LoVo (cell line): ENCODE measurements around the gene HARS2.
"Not testable (repeated sequence)": the region's sequence is repeated elsewhere in the genome, so short reads cannot be mapped to it uniquely, and the experiment has no call there.

Experiments
- DNase-seq: peaks from one replicate; pipeline ENCODE4 v3.0.0-alpha.2; 2016; ENCODE audit warnings: low spot score

Gene HARS2

GRCh38 chr5:140700177-140701144, 9.2 kb downstream of the HARS2 start, which contains the start of gene ZMAT2:
Gene ZMAT2, plus strand, starts transcription at chr5:140700447. Its CDS starts 14 bp downstream, at chr5:140700461.
- peak; percentile 99 for DNase-seq

- DNase-seq: no peak
These were observed 16.6 kb downstream of the HARS2 start for GRCh38 chr5:140707812-140708211.

- not testable (repeated sequence) for DNase-seq
These were observed 17.5 kb downstream of the HARS2 start for GRCh38 chr5:140708787-140709186.

- DNase-seq: peak; percentile 96
These were observed 19.8 kb downstream of the HARS2 start for GRCh38 chr5:140710899-140711552.

GRCh38 chr5:140711794-140712193, 20.5 kb downstream of the HARS2 start:
- DNase-seq: no peak

GRCh38 chr5:140713562-140714094, 22.4 kb downstream of the HARS2 start:
- no peak for DNase-seq

- not testable (repeated sequence) for DNase-seq
These were observed 25.0 kb downstream of the HARS2 start for GRCh38 chr5:140716238-140716637.

GRCh38 chr5:140718266-140718592, 27.0 kb downstream of the HARS2 start:
- no peak for DNase-seq

- DNase-seq: not testable (repeated sequence)
These were observed 29.5 kb downstream of the HARS2 start for GRCh38 chr5:140720738-140721137.

GRCh38 chr5:140721395-140721794, 30.1 kb downstream of the HARS2 start:
- DNase-seq: not testable (repeated sequence)

- DNase-seq: peak; percentile 86
These were observed 34.7 kb downstream of the HARS2 start for GRCh38 chr5:140725799-140726471.

- DNase-seq: no peak
These were observed 41.8 kb downstream of the HARS2 start for GRCh38 chr5:140733098-140733497.

GRCh38 chr5:140734354-140734753, 43.1 kb downstream of the HARS2 start:
- DNase-seq: no peak

GRCh38 chr5:140737486-140737885, 46.2 kb downstream of the HARS2 start:
- no peak for DNase-seq

GRCh38 chr5:140741967-140742366, 50.7 kb downstream of the HARS2 start:
- DNase-seq: no peak
